ENCODE measurements around the gene ESM1. TPM values are rescaled to one million over a fixed set of nuclear protein-coding genes. Genes with fewer than 3 reads are reported as not detected.

The ESM1 gene
- total RNA-seq, 1 donor from 2014 or later = 7.2 TPM

GRCh38 chr5:54993318-54993717 lies 7.9 kb upstream of the ESM1 start:
- no peaks in the 10 kb centered on the region for H3K27me3 ChIP-seq (ENCODE audit: control insufficient read depth, insufficient read depth, low read length)
- no peak for DNase-seq (ENCODE audit: low read depth)
- H3K4me3 ChIP-seq (ENCODE audit: low read depth, low read length) = no peak overlapping the region
- TF ChIP-seq CTCF (IDR thresholded peaks at IDR 0.05; ENCODE audit: insufficient read depth, low read length, poor library complexity, severe bottlenecking) = no peak
- no peaks in the 10 kb centered on the region for H3K36me3 ChIP-seq (ENCODE audit: control insufficient read depth, insufficient read depth, low read length)

GRCh38 chr5:54991416-54991815 lies 6.0 kb upstream of the ESM1 start:
- no peak for DNase-seq (ENCODE audit: low read depth)
- no peak overlapping the region for H3K4me3 ChIP-seq (ENCODE audit: low read depth, low read length)
- no peak for TF ChIP-seq CTCF (IDR thresholded peaks at IDR 0.05; ENCODE audit: insufficient read depth, low read length, poor library complexity, severe bottlenecking)

GRCh38 chr5:54990841-54991258 lies 5.5 kb upstream of the ESM1 start:
- Histone ChIP-seq H3K36me3 (ENCODE audit: control insufficient read depth, insufficient read depth, low read length) (no peaks in the 10 kb centered on the region), H3K27me3 (ENCODE audit: control insufficient read depth, insufficient read depth, low read length) (no peaks in the 10 kb centered on the region), H3K4me3 (ENCODE audit: low read depth, low read length) (no peak overlapping the region)
- TF ChIP-seq CTCF (IDR thresholded peaks at IDR 0.05; ENCODE audit: insufficient read depth, low read length, poor library complexity, severe bottlenecking) = no peak
- no peak for DNase-seq (ENCODE audit: low read depth)

More at GRCh38 chr5:54991416-54991815, 6.0 kb upstream of the ESM1 start:
- H3K36me3 ChIP-seq (ENCODE audit: control insufficient read depth, insufficient read depth, low read length) = no peaks in the 10 kb centered on the region
- H3K27me3 ChIP-seq (ENCODE audit: control insufficient read depth, insufficient read depth, low read length) = no peaks in the 10 kb centered on the region

- H3K27me3 ChIP-seq (ENCODE audit: control insufficient read depth, insufficient read depth, low read length) = peaks cover 5% of the 10 kb centered on the region
- H3K4me3 ChIP-seq (ENCODE audit: low read depth, low read length) = no peak overlapping the region
- no peak for TF ChIP-seq CTCF (IDR thresholded peaks at IDR 0.05; ENCODE audit: insufficient read depth, low read length, poor library complexity, severe bottlenecking)
- no peaks in the 10 kb centered on the region for H3K36me3 ChIP-seq (ENCODE audit: control insufficient read depth, insufficient read depth, low read length)
- DNase-seq (ENCODE audit: low read depth) = no peak
These were observed 3.4 kb upstream of the ESM1 start for GRCh38 chr5:54988817-54989216.

DNA sequence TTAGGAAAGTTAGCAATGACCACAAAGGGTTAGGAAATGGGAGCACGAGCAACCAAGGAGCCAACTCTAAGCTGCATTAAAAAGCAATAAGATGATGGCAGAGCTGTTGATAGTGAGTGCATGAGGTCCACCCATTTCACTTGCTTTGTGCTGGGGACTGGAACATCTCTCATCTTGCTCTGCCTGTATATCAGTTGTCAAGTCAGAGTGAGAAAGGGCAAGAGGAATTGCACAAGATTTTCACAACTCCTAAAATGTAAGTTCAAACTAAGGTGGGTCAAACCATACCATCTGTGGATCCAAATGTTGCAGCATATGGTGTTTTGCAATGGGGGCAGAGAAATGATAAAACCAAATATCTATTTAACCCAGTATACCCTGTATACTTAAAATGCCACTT lies 2.8 kb upstream of the ESM1 start:
- Histone ChIP-seq H3K36me3 (ENCODE audit: control insufficient read depth, insufficient read depth, low read length) (no peaks in the 10 kb centered on the region), H3K4me3 (ENCODE audit: low read depth, low read length) (no peak overlapping the region), H3K27me3 (ENCODE audit: control insufficient read depth, insufficient read depth, low read length) (peaks cover 5% of the 10 kb centered on the region)
- DNase-seq (ENCODE audit: low read depth) = no peak
- no peak for TF ChIP-seq CTCF (IDR thresholded peaks at IDR 0.05; ENCODE audit: insufficient read depth, low read length, poor library complexity, severe bottlenecking)

GRCh38 chr5:54986269-54986654 lies 869 bp upstream of the ESM1 start:
- Histone ChIP-seq H3K4me3 (ENCODE audit: low read depth, low read length) (no peak overlapping the region), H3K36me3 (ENCODE audit: control insufficient read depth, insufficient read depth, low read length) (no peaks in the 10 kb centered on the region), H3K27me3 (ENCODE audit: control insufficient read depth, insufficient read depth, low read length) (peaks cover 5% of the 10 kb centered on the region)
- TF ChIP-seq CTCF (IDR thresholded peaks at IDR 0.05; ENCODE audit: insufficient read depth, low read length, poor library complexity, severe bottlenecking) = no peak
- no peak for DNase-seq (ENCODE audit: low read depth)

All from kidney epithelial cell (primary cell).